Smooth muscle cell (in vitro differentiated cells): ENCODE data around the gene C12orf75. TPM values are rescaled to one million over a fixed set of nuclear protein-coding genes. Genes with fewer than 3 reads are reported as not detected.

Experiments used
- DNase-seq: peaks from one replicate; lab custom pipeline; 2025; ENCODE audit not compliant: unreplicated experiment; lab: John Stamatoyannopoulos, UW
- H2AFZ ChIP-seq: fragments of 200-600 bp; sonication (generic); 2 replicates; pipeline ENCODE4 v1.6.0; 2016; ENCODE audit warnings: antibody characterized with exemption, low read depth, mild to moderate bottlenecking
- H3F3A ChIP-seq: fragments of 200-600 bp; sonication (generic); 2 replicates; pipeline ENCODE4 v1.6.0; 2017; ENCODE audit warnings: antibody characterized with exemption, low read depth
- H3K27ac ChIP-seq: fragments of 200-600 bp; sonication (generic); 2 replicates; pipeline ENCODE4 v1.5.1; 2016; ENCODE audit warnings: low read depth, mild to moderate bottlenecking
- H3K27me3 ChIP-seq: fragments of 200-600 bp; sonication (generic); 2 replicates; pipeline ENCODE4 v1.6.1; 2016; ENCODE audit warnings: low read depth, mild to moderate bottlenecking
- H3K36me3 ChIP-seq: fragments of 200-600 bp; sonication (generic); 2 replicates; pipeline ENCODE4 v1.5.1; 2016; ENCODE audit warnings: low read depth
- H3K4me1 ChIP-seq: fragments of 200-600 bp; sonication (generic); 2 replicates; pipeline ENCODE4 v1.5.1; 2016; ENCODE audit warnings: low read depth
- H3K4me2 ChIP-seq: fragments of 200-600 bp; sonication (generic); 2 replicates; pipeline ENCODE4 v1.6.0; 2016; ENCODE audit warnings: mild to moderate bottlenecking
- H3K4me3 ChIP-seq: fragments of 200-600 bp; sonication (generic); 2 replicates; pipeline ENCODE4 v1.5.1; 2016; ENCODE audit warnings: mild to moderate bottlenecking
- H3K79me2 ChIP-seq: fragments of 200-600 bp; sonication (generic); 2 replicates; pipeline ENCODE4 v1.6.0; 2016; ENCODE audit warnings: low read depth, mild to moderate bottlenecking
- H3K9ac ChIP-seq: fragments of 200-600 bp; sonication (generic); 2 replicates; pipeline ENCODE4 v1.6.0; 2016; ENCODE audit warnings: low read depth
- H3K9me3 ChIP-seq: fragments of 200-600 bp; sonication (generic); replicated peaks from 2 replicates; pipeline ENCODE4 v1.5.1; 2016; ENCODE audit warnings: low read depth
- H4K20me1 ChIP-seq: fragments of 200-600 bp; sonication (generic); 2 replicates; pipeline ENCODE4 v1.6.0; 2016; ENCODE audit warnings: low read depth
- CTCF ChIP-seq: fragments of 200-600 bp; sonication (generic); IDR thresholded peaks from 2 replicates; pipeline ENCODE4 v1.5.1; 2017; ENCODE audit warnings: borderline replicate concordance, mild to moderate bottlenecking, antibody characterized with exemption; ENCODE audit not compliant: insufficient read depth, poor library complexity, severe bottlenecking
- WGBS: methylation state at CpG from one replicate; pipeline ENCODE4 v1.1.7; 2016; ENCODE audit warnings: low lambda C conversion rate; 5-methylcytosine and 5-hydroxymethylcytosine counted together
- polyA plus RNA-seq: library from polyadenylated mRNA; unstranded; fragments of >200 nt; fragmentation: Nextera tagmentation; extraction: Ambion mirVana; gene quantifications from 2 replicates; pipeline ENCODE4 v1.2.1, GENCODE V29; 2016
- total RNA-seq: library from RNA; depleted of rRNA; stranded (reverse); fragments of >200 nt; gene quantifications from 2 replicates; pipeline ENCODE4 v1.2.3, GENCODE V29; 2014

Gene C12orf75
- total and polyA plus RNA-seq, 2 experiments from 2014 or later = 201 to 309 TPM

- no peak for TF ChIP-seq CTCF
- no peak overlapping the region for H3K4me3 ChIP-seq
- peaks cover 38% of the 10 kb centered on the region for H4K20me1 ChIP-seq
- H3K9ac ChIP-seq = no peak overlapping the region
- no peak overlapping the region for H3K4me2 ChIP-seq
- no peaks in the 10 kb centered on the region for H3F3A ChIP-seq
- peaks cover 11% of the 10 kb centered on the region for H3K4me1 ChIP-seq
- no peak for DNase-seq
- H3K79me2 ChIP-seq = peaks cover 95% of the 10 kb centered on the region
- WGBS = 100% methylated on average over 1 of the region's 1 CpG
- no peak overlapping the region for H2AFZ ChIP-seq
- H3K27ac ChIP-seq = no peak overlapping the region
- peaks cover 7% of the 10 kb centered on the region for H3K36me3 ChIP-seq
- H3K27me3 ChIP-seq = no peaks in the 10 kb centered on the region
- no peaks in the 10 kb centered on the region for H3K9me3 ChIP-seq
Measured at GRCh38 chr12:105343836-105344235, 13.3 kb downstream of the C12orf75 start.

GRCh38 chr12:105347499-105347898 is 17.0 kb downstream of the C12orf75 start:
- peaks cover 50% of the 10 kb centered on the region for H4K20me1 ChIP-seq
- H3K27me3 ChIP-seq = no peaks in the 10 kb centered on the region
- peaks cover 92% of the 10 kb centered on the region for H3K79me2 ChIP-seq
- no peak overlapping the region for H3K9ac ChIP-seq
- no peaks in the 10 kb centered on the region for H3K9me3 ChIP-seq
- no peak overlapping the region for H3K4me3 ChIP-seq
- no peak overlapping the region for H2AFZ ChIP-seq
- H3K4me2 ChIP-seq = no peak overlapping the region
- H3F3A ChIP-seq = no peaks in the 10 kb centered on the region
- 56% methylated on average over 4 of the region's 4 CpGs for WGBS
- no peak for DNase-seq
- no peak for TF ChIP-seq CTCF
- H3K36me3 ChIP-seq = no peaks in the 10 kb centered on the region
- peaks cover 9% of the 10 kb centered on the region for H3K4me1 ChIP-seq
- no peak overlapping the region for H3K27ac ChIP-seq

- 95% methylated on average over 3 of the region's 3 CpGs for WGBS
- Histone ChIP-seq H3K4me3 (no peak overlapping the region), H3K27me3 (no peaks in the 10 kb centered on the region), H3K36me3 (no peaks in the 10 kb centered on the region), H3F3A (no peaks in the 10 kb centered on the region), H3K9ac (no peak overlapping the region), H3K9me3 (no peaks in the 10 kb centered on the region), H3K4me1 (peaks cover 6% of the 10 kb centered on the region), H4K20me1 (peaks cover 48% of the 10 kb centered on the region), H3K27ac (no peak overlapping the region), H2AFZ (no peak overlapping the region), H3K79me2 (peaks cover 92% of the 10 kb centered on the region), H3K4me2 (no peak overlapping the region)
- no peak for DNase-seq
- no peak for TF ChIP-seq CTCF
Measured at GRCh38 chr12:105348142-105348541, 17.7 kb downstream of the C12orf75 start.

- H3K36me3 ChIP-seq = no peaks in the 10 kb centered on the region
- H3F3A ChIP-seq = no peaks in the 10 kb centered on the region
- H3K4me1 ChIP-seq = peaks cover 6% of the 10 kb centered on the region
- no peak overlapping the region for H2AFZ ChIP-seq
- WGBS = 82% methylated on average over 1 of the region's 1 CpG
- no peak overlapping the region for H3K9ac ChIP-seq
- peaks cover 44% of the 10 kb centered on the region for H4K20me1 ChIP-seq
- no peak overlapping the region for H3K27ac ChIP-seq
- peaks cover 92% of the 10 kb centered on the region for H3K79me2 ChIP-seq
- no peak for DNase-seq
- H3K4me2 ChIP-seq = no peak overlapping the region
- H3K9me3 ChIP-seq = no peaks in the 10 kb centered on the region
- TF ChIP-seq CTCF = no peak
- H3K4me3 ChIP-seq = no peak overlapping the region
- no peaks in the 10 kb centered on the region for H3K27me3 ChIP-seq
Measured at GRCh38 chr12:105348561-105348960, 18.1 kb downstream of the C12orf75 start.
